ENCODE results near the gene CEACAM18. TPM values are rescaled to one million over a fixed set of nuclear protein-coding genes. Genes with fewer than 3 reads are reported as not detected.
A peak's percentile ranks its signal among the peaks of the same experiment; 100 is the strongest.

Gene CEACAM18
- total and polyA plus RNA-seq, 2 of the 8 experiments (the other 6 are each of a cell fraction or from before 2014, with no cell fraction given) = not detected

GRCh38 chr19:51441410-51442390, 36.6 kb upstream of the CEACAM18 start:
- CTCF ChIA-PET (ENCODE audit: partially characterized antibody) = interaction anchor here (0.8 to 1.2 kb wide), 4 partner anchors 10 to 283 kb away, joined by 3 read pairs; no protein-coding TSS in a partner anchor
- no peak overlapping the region for H3K4me2 ChIP-seq (ENCODE audit: insufficient read depth in 1 of 2, low read depth in 2 of 2, low read length in 2 of 2)

More at GRCh38 chr19:51441410-51442390, 36.6 kb upstream of the CEACAM18 start:
- Histone ChIP-seq H2AK5ac (ENCODE audit: low read depth, low read length) (no peak overlapping the region), H3K23ac (ENCODE audit: insufficient read length) (no peak overlapping the region), H4K5ac (ENCODE audit: insufficient read length, low read depth, low read length) (no peak overlapping the region), H3K4me1 (replicated peaks in 1 of 4; ENCODE audit: control insufficient read depth in 3 of 4, insufficient read depth in 4 of 4, low read length in 3 of 4) (no peaks in the 10 kb centered on the region), H2AFZ (ENCODE audit: low read length) (0 out of 2 replicates have a peak overlapping the region, but pooled peaks have one; percentile 26), H4K91ac (replicated peaks; ENCODE audit: insufficient read length, low read length) (no peak overlapping the region), H3K18ac (ENCODE audit: extremely low read depth, low read length) (no peak overlapping the region), H3K9ac (replicated peaks in 1 of 4; ENCODE audit: extremely low read depth in 1 of 4, low read depth in 3 of 4, low read length in 3 of 4) (no peak overlapping the region), H2BK20ac (ENCODE audit: low read length) (no peak overlapping the region), H3K56ac (replicated peaks; ENCODE audit: insufficient read length, low read depth, low read length) (no peak overlapping the region), H3K23me2 (ENCODE audit: low read depth, low read length) (no peaks in the 10 kb centered on the region), H3K79me1 (ENCODE audit: low read depth, low read length) (no peaks in the 10 kb centered on the region), H3K4ac (replicated peaks; ENCODE audit: insufficient read length, low read depth, low read length) (no peak overlapping the region), H2BK15ac (ENCODE audit: low read length) (no peak overlapping the region), H2BK12ac (ENCODE audit: low read depth, low read length) (no peak overlapping the region), H3K79me2 (ENCODE audit: control insufficient read depth in 1 of 2, insufficient read depth in 2 of 2, low read length in 2 of 2) (no peaks in the 10 kb centered on the region), H4K8ac (ENCODE audit: extremely low read depth, insufficient read depth, low read length) (no peak overlapping the region), H4K20me1 (replicated peaks in 1 of 2; ENCODE audit: control insufficient read depth in 1 of 2, insufficient read depth in 2 of 2, low read length in 2 of 2) (no peaks in the 10 kb centered on the region), H2BK5ac (ENCODE audit: low read depth, low read length) (no peak overlapping the region), H3K9me3 (ENCODE audit: insufficient read depth in 2 of 2, low read depth in 1 of 2, low read length in 1 of 2) (peaks cover 0 to under 1% of the 10 kb centered on the region in 2 experiments; a peak in 1 of 4 replicates), H2BK120ac (replicated peaks; ENCODE audit: low read depth, low read length) (no peak overlapping the region), H3K27ac (ENCODE audit: low read depth, low read length) (no peak overlapping the region), H3K36me3 (ENCODE audit: control insufficient read depth in 2 of 4, insufficient read depth in 4 of 4, low read length in 3 of 4) (no peaks in the 10 kb centered on the region), H3K14ac (ENCODE audit: insufficient read length) (no peak overlapping the region), H3K4me3 (ENCODE audit: extremely low read depth in 1 of 4, insufficient read depth in 2 of 4, low read depth in 3 of 4, low read length in 4 of 4) (no peak overlapping the region), H3K27me3 (replicated peaks in 1 of 4; ENCODE audit: control insufficient read depth in 3 of 4, extremely low read depth in 1 of 4, insufficient read depth in 3 of 4, low read length in 3 of 4) (no peaks in the 10 kb centered on the region)
- WGBS, 2 experiments (ENCODE audit: extremely low coverage in 1 of 2, insufficient coverage in 1 of 2, insufficient read length in 1 of 2, insufficient replicate concordance in 2 of 2, low coverage in 1 of 2, low lambda C conversion rate in 2 of 2, missing lambda C conversion rate in 1 of 2) = 87% methylated on average over 31 of the region's 31 CpGs; no CpG with 5 or more reads in 1 of the 2 experiments
- POLR2A ChIA-PET (ENCODE audit: partially characterized antibody) = no interaction called here
- no peak for TF ChIP-seq CTBP2 (IDR thresholded peaks at IDR 0.05; ENCODE audit: borderline replicate concordance, insufficient read depth, insufficient read length, low read length)
- no peak for TF ChIP-seq CHD2 (IDR thresholded peaks at IDR 0.05; ENCODE audit: low read length)
- TF ChIP-seq CBX5 (IDR thresholded peaks at IDR 0.05; ENCODE audit: low read depth, low read length) = no peak
- no peak for TF ChIP-seq MAFK (IDR thresholded peaks at IDR 0.05; ENCODE audit: low read depth, low read length)
- TF ChIP-seq JUND (IDR thresholded peaks at IDR 0.05; ENCODE audit: low read length) = no peak
- no peak for TF ChIP-seq CEBPB (IDR thresholded peaks at IDR 0.05; ENCODE audit: low read depth, low read length)
- TF ChIP-seq GABPA (IDR thresholded peaks at IDR 0.05; ENCODE audit: borderline replicate concordance, insufficient read depth, low read length) = no peak
- TF ChIP-seq CHD1 (IDR thresholded peaks at IDR 0.05; ENCODE audit: low read depth, low read length) = no peak
- TF ChIP-seq SAP30 (IDR thresholded peaks at IDR 0.05; ENCODE audit: insufficient read depth, insufficient replicate concordance, low read length) = no peak
- peak; percentile 32 for FAIRE-seq
- no peak for DNase-seq (ENCODE audit: low read depth in 1 of 2, low spot score in 2 of 2)

Measured in H1 (cell line).